Peyer's patch (tissue), 4 donors: ENCODE measurements around the gene IL12RB1. TPM values are rescaled to one million over a fixed set of nuclear protein-coding genes. Genes with fewer than 3 reads are reported as not detected.
"Not testable (repeated sequence)": the region's sequence is repeated elsewhere in the genome, so short reads cannot be mapped to it uniquely, and the experiment has no call there.

Experiments used
- DNase-seq, 3 donors: peaks; one replicate each; pipeline ENCODE4 v3.0.0-alpha.2; 2017 to 2019
- H3K27ac ChIP-seq, 4 donors: fragments of 200-600 bp; sonication (generic); one replicate each; pipeline ENCODE4 v1.5.1; 2016 to 2019
- H3K27me3 ChIP-seq, 2 donors: fragments of 200-600 bp; sonication (generic); one replicate each; pipeline ENCODE4 v1.5.1; 2019
- H3K36me3 ChIP-seq, 3 donors: fragments of 200-600 bp; sonication (generic); one replicate each; pipeline ENCODE4 v1.5.1; 2016 to 2019
- H3K4me1 ChIP-seq, 4 donors: fragments of 200-600 bp; sonication (generic); one replicate each; pipeline ENCODE4 v1.5.1; 2016 to 2019
- H3K4me3 ChIP-seq, 4 donors: fragments of 200-600 bp; sonication (generic); 1 replicate in 3 of 4; 2 replicates in 1 of 4; pipeline ENCODE4 v1.5.1; 2016 to 2019; ENCODE audit warnings: mild to moderate bottlenecking in 1 of 4
- H3K9me3 ChIP-seq, 4 donors: fragments of 200-600 bp; sonication (generic); one replicate each; pipeline ENCODE4 v1.5.1; 2016 to 2019; ENCODE audit warnings: mild to moderate bottlenecking in 1 of 4
- POLR2A ChIP-seq, 2 donors: fragments of 450-650 bp; IDR thresholded peaks; one replicate each; pipeline ENCODE4 v1.5.1; 2017; ENCODE audit warnings: antibody characterized with exemption in 2 of 2, mild to moderate bottlenecking in 2 of 2, moderate library complexity in 2 of 2
- total RNA-seq, 4 donors: library from RNA; depleted of rRNA; stranded (reverse); fragments of >200 nt; gene quantifications; one replicate each; pipeline ENCODE4 v1.1.0, GENCODE V29; 2016
- TF ChIP-seq, protein P1 (sequence below), 6 experiments: fragments of 450-650 bp in 4 of 6; fragments of 200-600 bp in 2 of 6; sonication (generic) in 1 of 6; IDR thresholded peaks; one replicate each; pipeline ENCODE4 v1.5.1; 2017 to 2019; ENCODE audit warnings: antibody characterized with exemption in 6 of 6, mild to moderate bottlenecking in 3 of 6, moderate library complexity in 1 of 6

The IL12RB1 gene
- total RNA-seq, 4 donors from 2014 or later: 1.2 to 19.0 (median 2.8) TPM

DNA sequence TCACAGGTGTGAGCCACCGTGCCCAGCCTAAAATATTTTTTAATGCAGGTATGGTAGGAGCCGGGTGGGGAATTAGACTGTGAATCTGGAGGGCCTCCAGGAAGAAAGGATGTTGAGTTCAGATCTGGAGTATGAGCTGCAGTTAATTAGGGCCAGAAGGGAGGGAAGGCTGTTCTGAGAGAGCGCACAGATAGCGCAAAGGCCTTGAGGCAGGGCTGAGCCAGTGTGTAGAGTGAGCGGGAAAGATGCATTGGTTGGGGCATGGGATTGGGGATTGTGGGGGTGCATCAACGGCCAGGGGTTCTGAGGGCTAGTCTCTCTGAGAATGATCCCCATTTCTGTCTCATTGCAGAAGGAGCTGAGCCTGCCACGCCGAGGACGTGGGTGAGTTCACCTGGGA is 20.5 kb upstream of the IL12RB1 start:
- no peak for TF ChIP-seq POLR2A (IDR thresholded peaks at IDR 0.05)
- TF ChIP-seq, protein P1, sequence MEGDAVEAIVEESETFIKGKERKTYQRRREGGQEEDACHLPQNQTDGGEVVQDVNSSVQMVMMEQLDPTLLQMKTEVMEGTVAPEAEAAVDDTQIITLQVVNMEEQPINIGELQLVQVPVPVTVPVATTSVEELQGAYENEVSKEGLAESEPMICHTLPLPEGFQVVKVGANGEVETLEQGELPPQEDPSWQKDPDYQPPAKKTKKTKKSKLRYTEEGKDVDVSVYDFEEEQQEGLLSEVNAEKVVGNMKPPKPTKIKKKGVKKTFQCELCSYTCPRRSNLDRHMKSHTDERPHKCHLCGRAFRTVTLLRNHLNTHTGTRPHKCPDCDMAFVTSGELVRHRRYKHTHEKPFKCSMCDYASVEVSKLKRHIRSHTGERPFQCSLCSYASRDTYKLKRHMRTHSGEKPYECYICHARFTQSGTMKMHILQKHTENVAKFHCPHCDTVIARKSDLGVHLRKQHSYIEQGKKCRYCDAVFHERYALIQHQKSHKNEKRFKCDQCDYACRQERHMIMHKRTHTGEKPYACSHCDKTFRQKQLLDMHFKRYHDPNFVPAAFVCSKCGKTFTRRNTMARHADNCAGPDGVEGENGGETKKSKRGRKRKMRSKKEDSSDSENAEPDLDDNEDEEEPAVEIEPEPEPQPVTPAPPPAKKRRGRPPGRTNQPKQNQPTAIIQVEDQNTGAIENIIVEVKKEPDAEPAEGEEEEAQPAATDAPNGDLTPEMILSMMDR (IDR thresholded peaks at IDR 0.05): no peak
- H3K4me1 ChIP-seq: peaks cover 0 to 26% (median 14%) of the 10 kb centered on the region in 4 donors
- no peaks in the 10 kb centered on the region for H3K27me3 ChIP-seq
- H3K4me3 ChIP-seq: no peak overlapping the region
- H3K27ac ChIP-seq: peak overlapping the region in 1 of 4 donors; percentile 83
- no peaks in the 10 kb centered on the region for H3K9me3 ChIP-seq
- H3K36me3 ChIP-seq: peaks cover 0 to 4% (median 0%) of the 10 kb centered on the region in 3 donors
- no peak for DNase-seq

DNA sequence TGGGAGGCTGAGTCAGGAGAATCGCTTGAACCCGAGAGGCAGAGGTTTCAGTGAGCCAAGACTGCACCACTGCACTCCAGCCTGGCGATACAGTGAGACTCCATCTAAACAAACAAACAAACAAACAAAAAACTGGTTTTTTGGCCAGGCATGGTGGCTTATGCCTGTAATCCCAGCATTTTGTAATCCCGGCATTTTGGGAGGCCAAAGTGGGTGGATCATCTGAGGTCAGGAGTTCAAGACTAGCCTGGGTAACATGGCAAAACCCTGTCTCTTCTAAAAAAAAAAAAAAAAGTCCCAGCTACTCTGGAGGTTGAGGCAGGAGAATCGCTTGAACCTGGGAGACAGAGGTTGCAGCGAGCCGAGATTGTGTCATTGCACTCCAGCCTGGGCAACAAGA is 18.5 kb upstream of the IL12RB1 start:
- not testable (repeated sequence) for H3K4me3 ChIP-seq, DNase-seq, H3K27me3 ChIP-seq, H3K9me3 ChIP-seq, H3K36me3 ChIP-seq
- Histone ChIP-seq H3K27ac (peak overlapping the region in 1 of 4 donors; percentile 10), H3K4me1 (peaks cover 0 to 18% (median 8%) of the 10 kb centered on the region in 4 donors)

DNA sequence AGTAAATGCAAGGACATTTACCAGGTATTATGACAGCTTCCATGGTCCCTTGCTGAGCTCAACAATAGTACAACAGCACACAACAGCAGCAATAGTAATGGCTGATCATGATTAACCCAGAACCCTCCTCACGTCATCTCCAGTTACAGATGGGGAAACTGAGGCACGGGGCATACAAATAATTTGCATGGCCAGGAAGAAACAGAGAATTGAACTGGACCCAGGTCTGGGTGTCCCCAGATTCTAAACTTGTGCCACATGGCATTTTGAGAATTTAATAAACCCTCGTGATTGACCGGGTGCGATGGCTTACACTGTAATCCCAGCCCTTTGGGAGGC is 18.0 kb upstream of the IL12RB1 start:
- Histone ChIP-seq H3K27me3 (no peaks in the 10 kb centered on the region), H3K36me3 (no peaks in the 10 kb centered on the region), H3K27ac (peak overlapping the region in 2 of 4 donors; percentile 55 to 71), H3K9me3 (no peaks in the 10 kb centered on the region), H3K4me3 (peak overlapping the region; percentile 23 to 59 (median 42)), H3K4me1 (peaks cover 0 to 15% (median 7%) of the 10 kb centered on the region in 4 donors)
- TF ChIP-seq, protein P1 (IDR thresholded peaks at IDR 0.05): no peak
- TF ChIP-seq POLR2A (IDR thresholded peaks at IDR 0.05): no peak
- no peak for DNase-seq

DNA sequence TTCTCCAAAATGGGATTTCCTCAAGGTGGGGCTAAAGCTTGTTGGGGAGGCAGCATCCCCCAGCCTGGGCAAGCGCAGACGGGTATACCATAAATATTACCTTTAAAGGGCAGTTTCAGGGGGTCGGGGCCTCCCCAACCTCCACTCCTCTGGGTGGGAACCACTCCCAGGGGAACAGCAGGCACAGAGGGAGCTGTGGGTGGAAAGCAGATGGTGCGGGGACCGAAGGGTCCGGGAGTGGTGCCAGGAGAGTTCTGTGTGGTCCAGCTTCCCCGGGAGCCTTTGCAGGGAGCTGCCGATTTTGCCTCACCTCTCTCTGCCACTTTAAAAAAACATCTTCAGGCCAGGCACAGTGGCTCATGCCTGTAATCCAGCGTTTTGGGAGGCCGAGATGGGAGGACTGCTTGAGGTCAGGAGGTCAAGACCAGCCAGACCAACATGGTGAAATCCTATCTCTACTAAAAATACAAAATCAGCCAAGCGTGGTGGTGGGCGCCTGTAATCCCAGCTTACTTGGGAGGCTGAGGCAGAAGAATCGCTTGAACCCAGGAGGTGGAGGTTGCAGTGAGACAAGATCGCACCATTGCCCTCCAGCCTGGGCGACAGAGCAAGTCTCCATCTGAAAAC is 16.3 kb upstream of the IL12RB1 start:
- no peak for TF ChIP-seq POLR2A (IDR thresholded peaks at IDR 0.05)
- TF ChIP-seq, protein P1 (IDR thresholded peaks at IDR 0.05): no peak
- H3K4me1 ChIP-seq: peaks cover 0 to 19% (median 10%) of the 10 kb centered on the region in 4 donors
- no peak for DNase-seq
- no peak overlapping the region for H3K4me3 ChIP-seq
- H3K27me3 ChIP-seq: peaks cover 0 to 4% of the 10 kb centered on the region in 2 donors
- H3K27ac ChIP-seq: peak overlapping the region in 1 of 4 donors; percentile 2
- H3K36me3 ChIP-seq: no peaks in the 10 kb centered on the region
- H3K9me3 ChIP-seq: no peaks in the 10 kb centered on the region

DNA sequence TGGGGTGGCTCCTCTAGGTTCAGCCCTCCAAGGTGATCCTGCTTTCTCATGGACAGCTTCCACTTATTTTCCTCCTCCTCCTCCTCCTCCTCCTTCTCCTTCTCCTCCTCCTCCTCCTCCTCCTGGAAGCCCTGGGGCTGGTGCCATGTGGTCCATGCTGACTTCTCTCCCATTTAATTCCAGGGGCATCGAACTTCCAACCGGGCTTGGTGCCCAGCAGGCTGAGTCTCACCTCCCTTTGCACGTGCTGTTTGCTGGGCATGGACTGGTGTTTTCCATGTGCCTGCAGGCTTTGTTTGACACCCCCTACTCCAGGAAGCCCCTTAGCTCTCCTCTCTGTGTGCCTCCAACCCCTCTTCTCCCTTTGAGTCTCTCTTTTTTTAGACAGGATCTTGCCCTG is 14.5 kb upstream of the IL12RB1 start:
- no peaks in the 10 kb centered on the region for H3K36me3 ChIP-seq
- peaks cover 0 to 4% of the 10 kb centered on the region in 2 donors for H3K27me3 ChIP-seq
- H3K27ac ChIP-seq: no peak overlapping the region
- H3K4me1 ChIP-seq: peaks cover 0 to 24% (median 11%) of the 10 kb centered on the region in 4 donors
- DNase-seq: no peak
- no peak for TF ChIP-seq POLR2A (IDR thresholded peaks at IDR 0.05)
- TF ChIP-seq, protein P1 (IDR thresholded peaks at IDR 0.05): no peak
- H3K9me3 ChIP-seq: no peaks in the 10 kb centered on the region
- H3K4me3 ChIP-seq: no peak overlapping the region

DNA sequence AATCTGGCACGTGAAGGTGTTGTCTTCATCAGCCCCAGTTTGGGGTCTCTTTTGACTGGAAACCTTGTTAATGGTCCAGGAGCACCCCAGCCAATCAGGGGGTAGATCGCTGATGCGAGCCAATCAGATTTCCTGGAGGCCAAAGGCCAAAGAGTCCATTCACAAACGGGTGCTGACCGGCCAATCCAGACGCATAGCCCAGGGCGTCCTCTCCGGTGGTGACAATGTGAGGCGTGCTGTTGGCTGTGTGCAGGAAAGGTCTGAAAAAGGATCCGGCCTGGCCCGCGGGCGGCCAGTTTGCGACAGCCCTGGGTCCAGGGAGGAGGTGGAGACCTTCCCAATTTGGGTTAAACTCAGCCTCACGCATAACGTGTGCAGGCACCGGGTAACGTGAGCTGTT is 14.0 kb upstream of the IL12RB1 start:
- peak overlapping the region in 1 of 4 donors; percentile 38 for H3K27ac ChIP-seq
- H3K9me3 ChIP-seq: no peaks in the 10 kb centered on the region
- H3K4me3 ChIP-seq: no peak overlapping the region
- peaks cover 0 to 24% (median 11%) of the 10 kb centered on the region in 4 donors for H3K4me1 ChIP-seq
- no peak for DNase-seq
- H3K36me3 ChIP-seq: no peaks in the 10 kb centered on the region
- TF ChIP-seq, protein P1 (IDR thresholded peaks at IDR 0.05): no peak
- no peak for TF ChIP-seq POLR2A (IDR thresholded peaks at IDR 0.05)
- peaks cover 0 to 4% of the 10 kb centered on the region in 2 donors for H3K27me3 ChIP-seq
